ENCODE results near the gene CREB5.
"Not testable (repeated sequence)": the region's sequence is repeated elsewhere in the genome, so short reads cannot be mapped to it uniquely, and the experiment has no call there.

CREB5 gene

GRCh38 chr7:28588602-28589001, 176.3 kb downstream of the CREB5 start:
- DNase-seq, result no peak

GRCh38 chr7:28591041-28591674, 178.8 kb downstream of the CREB5 start:
- DNase-seq, result no peak

DNA sequence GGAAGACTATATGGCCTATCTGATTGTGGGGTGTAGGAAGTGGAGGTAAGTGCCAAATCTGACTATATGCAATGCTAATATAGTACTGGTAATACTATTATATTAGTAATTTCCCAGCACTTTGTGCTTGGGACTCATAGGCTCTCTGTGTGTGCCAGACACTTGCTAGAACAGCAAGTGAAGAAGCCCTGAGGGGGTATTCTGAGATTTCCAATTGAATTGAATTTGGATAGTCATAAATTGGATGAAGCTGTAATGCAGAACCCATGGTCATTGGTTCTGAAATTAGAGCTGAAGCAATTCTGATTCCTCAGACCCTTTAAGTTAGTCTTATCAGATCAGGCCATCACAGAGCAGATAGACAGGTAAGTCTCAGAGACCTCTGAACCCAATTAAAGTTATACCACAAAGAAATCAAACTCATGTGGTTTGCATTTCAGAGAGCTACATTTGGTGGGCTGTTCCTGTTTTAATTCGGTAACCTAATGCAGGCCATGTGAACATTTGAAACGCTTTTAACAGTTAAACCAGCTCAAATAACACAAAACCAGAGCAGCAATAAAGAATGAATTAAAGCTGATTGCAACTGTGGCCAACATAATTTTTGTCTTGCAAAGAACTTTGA, 179.5 kb downstream of the CREB5 start:
- no peak for DNase-seq

DNA sequence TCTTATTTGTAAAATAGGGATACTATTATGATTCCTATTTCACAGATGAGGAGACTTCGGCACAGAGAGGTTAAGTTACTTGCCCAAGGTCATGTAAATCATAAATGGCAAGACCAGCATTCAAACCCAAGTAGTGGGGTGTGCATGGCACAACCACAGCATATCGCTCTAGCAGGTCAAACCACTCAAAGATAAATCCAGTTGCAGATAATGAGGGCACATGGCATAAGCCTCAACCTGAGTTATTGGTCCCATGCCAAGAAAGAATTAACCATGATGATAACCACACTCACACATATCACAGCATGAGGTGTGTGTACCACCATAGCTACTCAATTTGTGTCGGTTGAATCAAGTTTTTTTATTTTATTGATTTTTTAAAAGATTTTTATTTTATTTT, 180.5 kb downstream of the CREB5 start:
- no peak for DNase-seq

DNA sequence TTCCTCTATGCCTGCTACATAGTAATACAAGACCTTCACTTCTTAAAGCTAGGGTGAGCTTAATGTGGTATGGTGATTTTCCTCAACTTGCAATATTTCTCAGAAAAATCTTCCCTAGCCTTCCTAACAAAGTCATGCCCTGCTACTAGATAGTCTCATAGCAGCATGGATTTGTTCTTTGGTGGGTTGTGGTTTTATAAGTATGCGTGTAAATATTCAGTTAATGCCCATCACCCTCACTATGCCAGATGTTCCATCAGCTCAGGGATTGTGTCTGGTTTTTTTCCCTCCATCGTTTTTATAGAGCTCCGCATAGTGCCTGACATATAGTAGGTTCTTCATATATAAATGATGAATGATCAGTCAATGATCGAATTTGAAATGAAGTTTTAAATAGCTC, 182.8 kb downstream of the CREB5 start:
- no peak for DNase-seq

DNA sequence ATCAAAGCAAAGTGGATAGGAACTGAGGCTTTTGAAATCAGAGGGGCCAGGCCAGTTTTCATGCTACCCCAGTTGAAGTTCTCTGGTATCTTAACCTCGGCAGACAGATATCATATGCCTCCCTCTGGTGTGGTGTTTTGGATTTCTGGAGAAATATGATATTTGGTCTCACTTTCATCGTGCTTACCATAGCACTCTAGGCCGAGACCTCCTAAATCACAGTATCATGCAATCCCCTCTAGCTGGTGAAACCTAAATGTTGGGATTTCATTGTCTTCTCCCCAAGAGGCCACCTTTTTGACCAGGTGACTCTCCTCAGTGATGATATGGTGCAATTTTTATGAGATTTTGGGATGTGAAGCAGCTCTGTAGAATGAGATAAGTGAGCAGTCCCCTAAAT, 183.5 kb downstream of the CREB5 start:
- DNase-seq, result no peak

GRCh38 chr7:28596245-28596935, 184.1 kb downstream of the CREB5 start:
- peak; percentile 30 for DNase-seq

- DNase-seq, result no peak
These were observed 185.0 kb downstream of the CREB5 start for GRCh38 chr7:28597284-28597683.

DNA sequence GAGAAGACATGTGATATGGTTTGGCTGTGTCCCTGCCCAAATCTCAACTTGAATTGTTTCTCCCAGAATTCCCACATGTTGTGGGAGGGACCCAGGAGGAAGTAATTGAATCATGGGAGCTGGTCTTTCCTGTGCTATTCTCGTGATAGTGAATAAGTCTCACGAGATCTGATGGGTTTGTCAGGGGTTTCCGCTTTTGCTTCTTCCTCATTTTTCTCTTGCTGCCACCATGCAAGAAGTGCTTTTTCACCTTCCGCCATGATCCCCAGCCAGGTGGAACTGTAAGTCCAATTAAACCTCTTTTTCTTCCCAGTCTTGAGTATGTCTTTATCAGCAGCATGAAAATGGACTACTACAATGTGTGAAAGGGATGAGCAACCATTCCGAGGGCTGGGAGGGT, 185.7 kb downstream of the CREB5 start:
- DNase-seq, result not testable (repeated sequence)

GRCh38 chr7:28598586-28598985, 186.3 kb downstream of the CREB5 start:
- no peak for DNase-seq

DNA sequence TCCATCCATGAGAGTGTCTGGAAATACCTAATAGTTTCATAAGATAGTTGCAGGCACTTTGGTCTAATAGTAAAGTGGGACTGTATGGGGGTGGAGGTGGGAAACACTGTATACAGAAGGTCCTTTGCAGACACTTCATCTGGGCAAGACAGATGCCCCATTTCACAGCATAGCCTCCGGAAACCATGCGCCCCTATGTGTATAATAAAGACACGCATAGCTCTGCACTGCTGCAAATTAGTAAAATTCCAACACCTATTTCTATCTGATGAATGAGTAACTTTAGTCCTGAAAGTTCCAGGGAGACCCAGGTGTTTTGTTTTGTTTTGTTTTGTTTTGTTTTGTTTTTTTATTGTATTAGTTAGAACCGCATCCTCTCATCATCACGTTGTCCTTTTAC, 187.1 kb downstream of the CREB5 start:
- DNase-seq, result no peak

DNA sequence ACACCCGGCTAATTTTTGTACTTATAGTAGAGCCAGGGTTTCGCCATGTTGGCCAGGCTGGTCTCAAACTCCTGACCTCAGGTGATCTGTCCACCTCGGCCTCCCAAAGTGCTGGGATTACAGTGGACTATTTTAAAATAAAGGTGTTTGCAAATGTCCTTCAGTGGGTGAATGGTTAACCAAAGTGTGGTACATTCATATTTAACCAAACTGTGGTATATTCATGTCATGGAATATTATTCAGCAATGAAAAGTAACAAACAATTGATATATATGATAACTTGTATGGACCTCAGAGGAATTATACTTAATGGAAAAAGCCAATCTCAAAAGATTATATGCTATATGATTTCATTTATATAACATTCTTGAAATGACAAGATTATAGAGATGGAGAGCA, 190.0 kb downstream of the CREB5 start:
- no peak for DNase-seq

DNA sequence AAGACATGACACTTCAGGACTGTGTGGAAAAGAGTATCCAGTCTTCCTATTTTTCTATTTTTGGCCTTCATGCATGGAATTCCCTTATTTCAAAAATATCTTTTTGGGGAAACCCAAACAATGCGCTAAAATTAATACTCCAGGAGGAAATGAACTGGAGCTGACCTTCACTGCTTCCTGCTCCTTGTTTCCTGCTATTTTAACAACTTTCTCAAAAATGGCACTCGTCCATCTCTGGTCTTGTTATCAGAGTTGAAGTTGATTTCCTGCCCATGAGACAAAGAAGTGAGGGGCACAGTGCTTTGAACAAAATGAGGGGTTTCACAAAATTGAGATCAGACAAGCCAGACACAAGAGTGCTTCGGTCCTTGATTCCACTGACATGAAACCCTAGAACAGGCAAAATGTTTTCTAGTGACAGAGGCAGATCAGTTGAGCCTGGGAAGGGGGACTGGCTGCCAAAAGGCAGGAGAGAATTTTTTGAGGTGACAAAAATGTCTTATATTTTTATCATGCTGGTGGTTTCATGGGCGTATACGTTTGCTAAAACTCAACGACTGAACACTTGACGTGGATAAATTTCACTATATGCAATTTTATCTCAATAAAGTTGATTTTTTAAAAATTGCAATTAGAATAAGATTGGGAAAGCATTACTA, 193.2 kb downstream of the CREB5 start:
- DNase-seq, result no peak

- DNase-seq, result no peak
These were observed 194.1 kb downstream of the CREB5 start for GRCh38 chr7:28606421-28606820.

- no peak for DNase-seq
These were observed 195.5 kb downstream of the CREB5 start for GRCh38 chr7:28607855-28608193.

DNA sequence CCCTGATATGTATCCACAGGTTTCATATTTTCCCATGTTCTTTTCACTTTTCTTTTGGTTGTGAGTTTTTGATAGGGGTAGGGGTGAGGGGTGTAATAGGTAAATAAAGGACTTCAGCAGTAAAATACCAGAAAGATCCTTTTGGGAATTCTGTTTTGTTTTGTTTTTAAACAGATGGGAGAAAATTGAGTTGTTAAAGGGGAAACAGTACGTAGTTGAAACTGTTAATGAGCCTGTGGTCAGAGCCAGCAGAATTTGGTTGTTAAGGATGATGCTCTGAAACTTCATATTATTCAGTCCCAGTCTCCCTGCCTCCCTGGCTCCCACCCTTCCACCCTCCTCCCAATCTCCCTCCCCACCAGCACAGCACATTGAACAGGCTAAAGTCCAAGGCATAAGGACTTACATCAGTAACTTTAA, 195.9 kb downstream of the CREB5 start:
- DNase-seq, result no peak

DNA sequence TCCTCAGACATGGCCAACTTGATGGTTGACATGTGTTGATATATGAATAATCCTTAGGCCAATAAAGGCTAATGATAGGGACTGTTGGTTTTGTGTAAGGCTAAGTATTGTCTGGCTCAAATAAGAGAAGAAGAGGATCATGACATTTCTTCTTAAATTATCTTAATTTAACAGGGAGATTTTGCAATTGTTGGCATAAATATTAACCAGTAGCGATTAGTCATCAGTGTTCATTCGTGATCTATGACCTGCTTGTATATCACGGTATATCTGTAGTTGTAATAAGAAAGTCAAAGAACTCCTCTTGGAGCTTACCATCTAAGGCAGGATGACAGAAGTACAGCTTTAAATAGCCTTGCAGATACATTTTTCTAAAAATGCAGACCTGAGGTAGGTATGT, 196.4 kb downstream of the CREB5 start:
- no peak for DNase-seq

DNA sequence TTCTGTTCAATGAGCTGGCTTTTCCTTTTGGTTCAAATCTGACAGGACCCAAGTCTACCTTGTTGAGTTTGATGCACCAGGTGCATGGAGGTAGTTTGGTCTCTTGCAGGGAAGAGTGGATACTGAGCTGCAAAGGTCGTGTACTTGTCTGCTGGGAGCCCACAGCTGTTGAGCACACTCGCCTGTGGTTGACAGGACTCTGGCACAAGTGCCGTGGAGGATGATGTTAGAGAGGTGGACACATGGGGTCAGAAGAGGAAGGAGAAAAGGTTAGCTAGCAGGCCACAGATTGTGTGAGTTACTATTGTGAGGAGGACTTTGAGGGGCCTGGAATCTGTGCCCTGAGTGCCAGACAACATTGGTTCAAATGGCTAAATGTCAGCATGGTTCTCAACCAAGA, 197.3 kb downstream of the CREB5 start:
- no peak for DNase-seq

GRCh38 chr7:28611399-28611897, 199.1 kb downstream of the CREB5 start:
- not testable (repeated sequence) for DNase-seq

DNA sequence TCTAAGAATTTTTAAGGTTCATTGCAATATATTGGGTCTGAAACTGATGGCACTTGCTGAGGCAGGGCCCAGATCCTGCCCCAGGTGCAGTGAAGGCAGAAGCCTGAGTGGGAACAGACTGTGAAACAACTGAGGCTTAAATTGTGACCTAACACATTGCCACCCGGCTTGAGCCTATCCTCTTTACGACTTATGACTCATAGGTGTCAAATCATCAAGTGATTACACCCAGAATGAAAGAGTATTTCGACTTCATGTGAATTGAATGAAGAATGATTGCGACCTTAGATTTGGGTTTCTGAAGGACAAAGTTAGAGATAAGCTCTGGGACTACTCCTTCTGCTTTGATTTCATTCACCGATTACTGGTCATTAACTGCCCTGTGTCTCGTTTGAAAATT, 200.9 kb downstream of the CREB5 start:
- no peak for DNase-seq

- no peak for DNase-seq
These were observed 202.8 kb downstream of the CREB5 start for GRCh38 chr7:28615091-28615490.

- DNase-seq, result no peak
These were observed 205.1 kb downstream of the CREB5 start for GRCh38 chr7:28617308-28617880.

GRCh38 chr7:28618383-28618782, 206.1 kb downstream of the CREB5 start:
- no peak for DNase-seq

All from EL (cell line).